ENCODE data around the gene RPGRIP1L. TPM values are rescaled to one million over a fixed set of nuclear protein-coding genes. Genes with fewer than 3 reads are reported as not detected.

The RPGRIP1L gene
- total RNA-seq, 1 experiment from 2014 or later: 10.3 TPM

DNA sequence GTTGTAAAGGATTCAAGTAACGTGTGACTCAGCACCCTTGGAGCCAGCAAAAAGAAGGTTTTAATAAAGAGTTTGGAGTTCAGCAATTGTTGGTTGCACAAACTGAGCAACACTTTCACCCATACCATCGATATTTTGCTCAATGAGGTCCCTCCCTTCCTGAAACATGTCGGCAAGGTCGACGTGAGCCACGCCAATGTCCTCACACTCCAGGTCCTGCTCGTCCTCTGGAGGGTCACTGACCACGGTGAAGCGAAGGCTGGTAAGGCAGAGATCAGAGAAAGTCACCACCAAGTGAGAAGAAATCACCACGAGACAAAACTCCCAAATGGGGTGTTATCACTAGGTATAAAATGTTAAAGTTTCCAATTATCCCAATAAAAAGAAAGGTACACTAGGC is 98.3 kb downstream of the RPGRIP1L start (continued):
- TF ChIP-seq RAD21 (IDR thresholded peaks at IDR 0.05; ENCODE audit: low read depth): no peak
- no peak for TF ChIP-seq FOSL1 (IDR thresholded peaks at IDR 0.05; ENCODE audit: low read depth)
- no peak for TF ChIP-seq ZNF274 (IDR thresholded peaks at IDR 0.05; ENCODE audit: low read depth, low read length)
- TF ChIP-seq ZBTB33 (IDR thresholded peaks at IDR 0.05; ENCODE audit: extremely low read depth, insufficient replicate concordance, low read length): no peak
- TF ChIP-seq SIN3A (IDR thresholded peaks at IDR 0.05; ENCODE audit: low read depth): no peak

GRCh38 chr16:53601961-53602360 is 101.7 kb downstream of the RPGRIP1L start:
- no peaks in the 10 kb centered on the region for H3K27me3 ChIP-seq (ENCODE audit: insufficient read depth, low read length)
- CTCF ChIA-PET: no interaction called here
- DNase-seq (ENCODE audit: low read depth, low spot score) (no peak), ATAC-seq (no peak)
- no TSS peak for BruUV-seq (replicated peaks)
- TF ChIP-seq ZBTB33 (IDR thresholded peaks at IDR 0.05; ENCODE audit: extremely low read depth, insufficient replicate concordance, low read length) (no peak), CEBPB (IDR thresholded peaks at IDR 0.05; ENCODE audit: low read depth) (no peak), SRF (IDR thresholded peaks at IDR 0.05; ENCODE audit: low read depth) (no peak)
- no peaks in the 10 kb centered on the region for H3K36me3 ChIP-seq (ENCODE audit: control insufficient read depth in 1 of 2, insufficient read depth in 2 of 2, low read length in 2 of 2)
- no peaks in the 10 kb centered on the region for H3K4me1 ChIP-seq (ENCODE audit: control insufficient read depth in 1 of 2, insufficient read depth in 2 of 2, low read length in 2 of 2)
- H3K9ac ChIP-seq (ENCODE audit: low read length): no peak overlapping the region
- no peak overlapping the region for H3K4me2 ChIP-seq (ENCODE audit: low read length)
- RAD21 ChIA-PET (ENCODE audit: low non-redundant PET in 1 of 2, low total read pairs in 2 of 2, uncharacterized antibody in 2 of 2, unreplicated experiment in 2 of 2): no interaction called here
- POLR2A ChIA-PET: no interaction called here
- intact Hi-C loops (cut with micrococcal nuclease): no loop called here
- no peak overlapping the region for H3K27ac ChIP-seq (ENCODE audit: low read depth, low read length)
- H3K9me2 ChIP-seq (ENCODE audit: insufficient read depth): no peaks in the 10 kb centered on the region
- H3K4me3 ChIP-seq (replicated peaks in 1 of 2; ENCODE audit: low read depth in 1 of 2, low read length in 2 of 2): no peak overlapping the region
- no peak overlapping the region for H2AFZ ChIP-seq (ENCODE audit: low read depth, low read length, poor library complexity, severe bottlenecking)
- no peaks in the 10 kb centered on the region for H4K20me1 ChIP-seq (ENCODE audit: insufficient read depth)
- no peaks in the 10 kb centered on the region for H3K79me2 ChIP-seq (ENCODE audit: insufficient read depth, low read length)
- H3K9me3 ChIP-seq (ENCODE audit: control insufficient read depth in 1 of 2, insufficient read depth in 1 of 2, low read depth in 1 of 2, low read length in 2 of 2): no peaks in the 10 kb centered on the region

Measured in HCT116 (cell line).